Testis (tissue), 2 donors: Measurements from ENCODE around the gene PRKG2.

Source experiments
- CTCF ChIP-seq, 3 experiments: fragments of 450-650 bp in 2 of 3; fragments of 200-600 bp in 1 of 3; sonication (generic) in 1 of 3; IDR thresholded peaks; one replicate each; pipeline ENCODE4 v1.5.1; 2016 to 2019; ENCODE audit warnings: antibody characterized with exemption in 3 of 3, mild to moderate bottlenecking in 2 of 3, moderate library complexity in 1 of 3
- POLR2A ChIP-seq: fragments of 450-650 bp; IDR thresholded peaks from one replicate; pipeline ENCODE4 v1.6.1; 2017; ENCODE audit warnings: antibody characterized with exemption, mild to moderate bottlenecking, moderate library complexity

- TF ChIP-seq CTCF (IDR thresholded peaks at IDR 0.05) (no peak), POLR2A (no peak)
Observed at GRCh38 chr4:81205302-81205701, 9.7 kb downstream of the PRKG2 start.
